Measurements from ENCODE around the gene AQP6.

Gene AQP6

DNA sequence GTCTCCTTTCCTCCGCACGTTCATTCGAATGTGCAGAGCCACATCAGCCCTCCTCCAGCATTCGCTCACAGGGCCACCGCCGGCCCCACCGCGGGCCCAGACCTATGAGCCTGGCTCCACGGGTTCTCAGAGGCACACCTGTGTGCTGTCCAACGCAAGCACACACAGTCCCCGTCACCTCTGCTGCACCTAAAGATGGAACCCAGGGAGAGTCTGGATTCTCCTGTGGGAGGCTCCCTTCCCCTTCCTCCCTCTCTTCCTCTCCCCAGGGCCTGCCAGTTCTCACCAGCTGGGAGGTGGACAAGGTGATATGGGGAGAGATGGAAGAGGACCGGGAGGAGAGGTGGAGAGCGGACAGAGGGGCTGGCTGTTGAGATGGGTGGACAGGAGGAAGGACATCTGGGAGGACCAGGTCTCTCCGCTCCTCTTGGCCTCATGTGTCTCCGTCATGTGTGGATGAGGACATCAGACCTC is 4.9 kb upstream of the AQP6 start:
- Mint-ChIP-seq H3K27me3 (peaks cover 34 to 41% of the 10 kb centered on the region in 2 donors), H3K4me3 (peak overlapping the region in 1 of 2 donors; percentile 75)
- peak in 1 of 2 donors; percentile 17 for ATAC-seq (replicated peaks)

DNA sequence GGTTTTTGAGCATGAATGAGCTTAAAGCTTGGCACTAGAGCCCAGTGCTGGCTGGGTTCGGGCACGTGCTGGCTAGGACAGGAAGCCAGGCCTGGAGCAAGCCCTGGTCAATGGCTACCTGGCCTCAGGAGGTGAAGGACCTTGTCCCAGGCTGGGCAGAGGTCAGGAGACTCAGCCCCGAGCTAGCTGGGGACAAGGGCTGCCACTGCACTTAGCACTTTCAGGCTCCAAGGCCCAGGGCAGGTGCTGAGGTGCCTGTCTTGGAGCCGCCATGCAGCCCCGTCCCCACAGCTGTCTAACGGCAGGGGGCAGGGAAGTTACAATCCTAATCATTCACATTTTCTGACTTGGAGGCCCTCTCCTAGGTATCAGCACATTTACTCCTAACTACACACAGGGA is 4.3 kb upstream of the AQP6 start:
- ATAC-seq (replicated peaks) (no peak), DNase-seq (no peak)
- no peak overlapping the region for H3K27ac Mint-ChIP-seq
- H3K4me3 Mint-ChIP-seq: no peak overlapping the region
- no peaks in the 10 kb centered on the region for H3K9me3 Mint-ChIP-seq
- peaks cover 29 to 34% of the 10 kb centered on the region in 2 donors for H3K27me3 Mint-ChIP-seq
- H3K36me3 Mint-ChIP-seq: no peaks in the 10 kb centered on the region
- H3K4me1 Mint-ChIP-seq: peaks cover 4 to 7% of the 10 kb centered on the region in 2 donors

More for the DNA sequence above, 4.9 kb upstream of the AQP6 start:
- Mint-ChIP-seq H3K9me3 (no peaks in the 10 kb centered on the region), H3K27ac (no peak overlapping the region), H3K36me3 (no peaks in the 10 kb centered on the region), H3K4me1 (peaks cover 4 to 7% of the 10 kb centered on the region in 2 donors)
- DNase-seq: no peak

DNA sequence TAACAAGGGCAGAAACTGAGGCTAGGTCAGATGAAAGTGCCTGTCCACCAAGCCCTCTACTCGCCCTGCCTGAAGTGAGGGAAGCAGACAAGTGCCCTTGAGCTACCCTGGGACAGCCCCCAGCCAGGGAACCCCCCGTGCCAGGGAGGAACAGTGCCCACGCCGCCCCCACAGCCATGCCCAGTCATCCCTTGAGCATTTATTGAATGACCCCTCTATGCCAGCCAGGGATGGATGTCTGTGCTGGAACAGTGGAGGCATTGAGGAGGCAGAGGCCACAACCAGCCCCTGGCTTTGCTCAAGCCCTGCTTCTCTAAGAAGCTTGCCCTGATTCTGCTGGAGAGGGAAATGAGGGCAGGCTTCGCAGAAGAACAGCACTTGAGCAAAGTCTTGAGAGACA is 3.7 kb upstream of the AQP6 start:
- H3K9me3 Mint-ChIP-seq: no peaks in the 10 kb centered on the region
- H3K27ac Mint-ChIP-seq: no peak overlapping the region
- H3K27me3 Mint-ChIP-seq: peaks cover 25 to 29% of the 10 kb centered on the region in 2 donors
- H3K4me1 Mint-ChIP-seq: peaks cover 4 to 7% of the 10 kb centered on the region in 2 donors
- H3K4me3 Mint-ChIP-seq: no peak overlapping the region
- no peaks in the 10 kb centered on the region for H3K36me3 Mint-ChIP-seq
- no peak for DNase-seq
- ATAC-seq (replicated peaks): no peak

DNA sequence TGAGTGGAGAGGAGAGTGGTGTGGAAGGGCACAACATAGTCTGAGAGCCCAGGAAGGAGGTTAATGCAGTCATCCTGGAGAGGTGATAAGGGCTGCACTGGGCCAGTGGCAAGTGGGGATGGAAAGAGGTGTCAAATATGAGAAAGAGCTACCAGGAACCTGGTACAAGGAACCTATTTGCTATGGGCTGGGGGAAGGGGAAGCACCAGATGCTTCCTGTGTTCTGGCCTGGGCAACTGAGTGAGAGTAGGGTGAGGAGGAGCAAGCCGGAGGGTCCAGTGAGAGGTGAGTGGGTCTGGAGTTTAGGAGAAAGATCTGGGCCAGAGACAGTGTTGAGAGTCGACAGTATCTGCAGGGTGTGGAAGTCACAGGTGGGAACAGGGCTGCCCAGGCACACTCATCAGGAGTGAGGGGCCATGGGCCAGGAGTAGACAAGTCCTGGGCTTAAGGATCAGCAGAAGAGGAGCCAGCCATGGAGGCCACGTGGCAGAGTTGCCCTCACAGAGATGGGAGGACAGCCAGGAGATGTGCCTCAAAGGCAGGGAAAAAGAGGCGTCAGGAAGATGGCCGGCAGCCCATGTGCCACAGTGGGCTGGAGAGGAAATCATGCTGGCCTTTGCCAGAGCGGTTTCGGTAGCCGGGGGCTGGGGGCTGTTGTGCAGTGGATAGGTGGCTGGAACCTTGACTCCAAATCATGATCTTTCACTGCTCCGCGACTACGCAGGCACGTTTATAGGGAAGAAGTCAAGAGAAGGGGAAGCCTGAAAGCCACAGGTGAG is 2.9 kb upstream of the AQP6 start:
- no peaks in the 10 kb centered on the region for H3K36me3 Mint-ChIP-seq
- no peak overlapping the region for H3K27ac Mint-ChIP-seq
- no peaks in the 10 kb centered on the region for H3K9me3 Mint-ChIP-seq
- no peak overlapping the region for H3K4me3 Mint-ChIP-seq
- H3K27me3 Mint-ChIP-seq: peaks cover 17 to 21% of the 10 kb centered on the region in 2 donors
- DNase-seq: no peak
- no peak for ATAC-seq (replicated peaks)
- peaks cover 4 to 7% of the 10 kb centered on the region in 2 donors for H3K4me1 Mint-ChIP-seq

DNA sequence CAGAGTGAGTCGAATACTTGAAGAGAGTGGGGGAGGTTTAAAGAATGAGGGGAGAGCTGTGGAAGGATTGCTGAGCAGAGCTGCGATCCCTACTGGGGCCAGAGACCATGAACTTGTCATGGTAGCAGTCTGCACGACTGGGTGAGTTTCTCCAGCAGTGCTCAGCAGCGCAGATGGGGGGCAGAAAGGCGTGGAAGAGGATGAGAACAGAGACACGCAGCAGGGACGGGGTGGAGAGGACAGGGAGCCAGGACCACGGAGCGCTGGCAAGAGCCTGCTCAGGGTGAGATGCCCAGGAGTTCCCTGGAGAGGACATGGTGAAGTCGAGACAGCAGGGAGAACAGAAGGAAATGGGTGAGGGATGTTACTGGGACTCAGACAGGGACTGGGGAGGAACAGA is 2.1 kb upstream of the AQP6 start:
- H3K4me1 Mint-ChIP-seq: peaks cover 4 to 7% of the 10 kb centered on the region in 2 donors
- ATAC-seq (replicated peaks): no peak
- peaks cover 13 to 15% of the 10 kb centered on the region in 2 donors for H3K27me3 Mint-ChIP-seq
- DNase-seq: no peak
- H3K9me3 Mint-ChIP-seq: no peaks in the 10 kb centered on the region
- no peaks in the 10 kb centered on the region for H3K36me3 Mint-ChIP-seq
- H3K27ac Mint-ChIP-seq: no peak overlapping the region
- H3K4me3 Mint-ChIP-seq: no peak overlapping the region

DNA sequence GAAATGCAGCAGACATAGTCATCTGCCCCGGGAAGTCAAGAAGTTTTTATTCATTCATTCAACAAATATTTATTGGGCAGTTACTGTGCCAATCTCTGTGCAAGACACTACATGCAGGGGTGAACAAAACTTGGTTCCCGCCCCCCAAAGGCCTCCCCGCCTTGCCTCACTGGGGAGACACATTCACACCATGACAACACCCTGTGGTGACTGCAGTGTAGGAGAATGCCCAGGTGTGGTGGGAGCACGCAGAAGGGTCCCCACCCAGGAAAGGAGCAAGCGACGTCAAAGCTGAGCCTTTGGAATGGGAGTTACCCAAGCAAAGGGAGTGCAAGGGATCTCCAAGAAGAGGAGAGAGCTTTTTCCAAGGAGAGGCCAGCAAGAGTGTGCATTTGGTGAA is 1.6 kb upstream of the AQP6 start:
- Mint-ChIP-seq H3K36me3 (no peaks in the 10 kb centered on the region), H3K9me3 (no peaks in the 10 kb centered on the region), H3K27me3 (peaks cover 8 to 10% of the 10 kb centered on the region in 2 donors), H3K27ac (no peak overlapping the region), H3K4me3 (no peak overlapping the region), H3K4me1 (peaks cover 4 to 7% of the 10 kb centered on the region in 2 donors)
- no peak for ATAC-seq (replicated peaks)
- DNase-seq: no peak

DNA sequence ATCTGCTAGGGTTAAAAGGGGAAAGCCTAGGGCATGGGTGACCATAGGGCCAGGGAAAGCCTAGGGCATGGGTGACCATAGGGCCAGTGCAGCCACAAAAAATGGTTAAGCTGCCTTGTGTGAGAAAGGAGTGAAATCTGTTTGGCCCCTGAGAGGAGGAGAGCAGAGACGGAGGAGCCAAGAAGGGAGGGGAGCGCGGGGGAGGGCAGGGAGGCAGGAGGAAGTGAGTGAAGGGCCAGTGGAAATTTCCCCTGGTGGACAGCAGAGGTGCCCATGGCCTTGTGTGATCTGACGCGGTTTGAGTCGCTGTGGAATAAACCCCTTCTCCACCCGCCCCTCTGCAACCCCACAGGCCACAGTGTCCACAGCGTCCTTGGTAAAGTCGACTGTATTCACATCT is 618 bp upstream of the AQP6 start:
- H3K9me3 Mint-ChIP-seq: no peaks in the 10 kb centered on the region
- ATAC-seq (replicated peaks): no peak
- H3K4me3 Mint-ChIP-seq: no peak overlapping the region
- no peak for DNase-seq
- H3K27me3 Mint-ChIP-seq: peaks cover 1% of the 10 kb centered on the region in 2 donors
- H3K36me3 Mint-ChIP-seq: no peaks in the 10 kb centered on the region
- peaks cover 1 to 2% of the 10 kb centered on the region in 2 donors for H3K4me1 Mint-ChIP-seq
- H3K27ac Mint-ChIP-seq: peak overlapping the region; percentile 59

DNA sequence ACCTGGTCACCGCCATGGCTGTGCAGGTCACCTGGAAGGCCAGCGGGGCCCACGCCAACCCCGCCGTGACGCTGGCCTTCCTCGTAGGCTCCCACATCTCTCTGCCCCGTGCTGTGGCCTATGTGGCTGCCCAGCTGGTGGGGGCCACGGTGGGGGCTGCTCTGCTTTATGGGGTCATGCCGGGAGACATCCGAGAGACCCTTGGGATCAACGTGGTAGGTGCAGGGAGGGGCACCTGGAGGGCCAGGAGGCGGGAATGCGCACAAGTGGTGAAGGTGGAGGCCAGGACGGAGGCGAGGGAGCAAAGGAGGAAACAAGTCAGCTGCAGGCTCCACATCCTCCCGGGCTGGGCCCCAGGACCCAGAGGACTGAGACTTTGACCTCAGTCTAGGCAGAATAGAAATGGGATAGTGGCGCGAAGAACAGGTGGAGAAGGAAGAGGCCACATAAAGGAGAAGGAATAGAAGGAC is 649 bp downstream of the AQP6 start:
- no peaks in the 10 kb centered on the region for H3K4me1 Mint-ChIP-seq

DNA sequence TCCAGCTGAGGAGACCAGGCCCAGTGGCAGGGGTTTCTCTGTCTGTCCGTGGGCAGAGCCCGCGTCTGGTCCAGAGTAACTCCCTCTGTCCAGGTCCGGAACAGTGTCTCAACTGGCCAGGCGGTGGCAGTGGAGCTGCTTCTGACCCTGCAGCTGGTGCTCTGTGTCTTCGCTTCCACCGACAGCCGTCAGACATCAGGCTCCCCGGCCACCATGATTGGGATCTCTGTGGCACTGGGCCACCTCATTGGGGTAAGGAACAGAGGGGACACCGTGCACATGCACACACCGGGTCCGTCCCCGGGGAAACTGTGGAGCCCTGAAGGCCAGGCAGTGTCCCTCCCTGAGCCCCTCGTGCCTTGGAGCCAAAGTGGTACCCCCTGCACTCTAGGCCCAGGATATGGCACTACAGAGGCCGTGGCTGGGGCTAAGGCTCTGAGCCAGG is 1.5 kb downstream of the AQP6 start:
- Mint-ChIP-seq H3K27me3 (no peaks in the 10 kb centered on the region), H3K27ac (no peak overlapping the region), H3K36me3 (no peaks in the 10 kb centered on the region), H3K4me1 (no peaks in the 10 kb centered on the region), H3K4me3 (no peak overlapping the region), H3K9me3 (no peaks in the 10 kb centered on the region)
- DNase-seq: no peak
- no peak for ATAC-seq (replicated peaks)

More for the DNA sequence above, 649 bp downstream of the AQP6 start:
- ATAC-seq (replicated peaks): no peak
- no peak overlapping the region for H3K4me3 Mint-ChIP-seq
- H3K36me3 Mint-ChIP-seq: no peaks in the 10 kb centered on the region
- H3K27me3 Mint-ChIP-seq: no peaks in the 10 kb centered on the region
- no peaks in the 10 kb centered on the region for H3K9me3 Mint-ChIP-seq
- H3K27ac Mint-ChIP-seq: peak overlapping the region; percentile 20
- no peak for DNase-seq

DNA sequence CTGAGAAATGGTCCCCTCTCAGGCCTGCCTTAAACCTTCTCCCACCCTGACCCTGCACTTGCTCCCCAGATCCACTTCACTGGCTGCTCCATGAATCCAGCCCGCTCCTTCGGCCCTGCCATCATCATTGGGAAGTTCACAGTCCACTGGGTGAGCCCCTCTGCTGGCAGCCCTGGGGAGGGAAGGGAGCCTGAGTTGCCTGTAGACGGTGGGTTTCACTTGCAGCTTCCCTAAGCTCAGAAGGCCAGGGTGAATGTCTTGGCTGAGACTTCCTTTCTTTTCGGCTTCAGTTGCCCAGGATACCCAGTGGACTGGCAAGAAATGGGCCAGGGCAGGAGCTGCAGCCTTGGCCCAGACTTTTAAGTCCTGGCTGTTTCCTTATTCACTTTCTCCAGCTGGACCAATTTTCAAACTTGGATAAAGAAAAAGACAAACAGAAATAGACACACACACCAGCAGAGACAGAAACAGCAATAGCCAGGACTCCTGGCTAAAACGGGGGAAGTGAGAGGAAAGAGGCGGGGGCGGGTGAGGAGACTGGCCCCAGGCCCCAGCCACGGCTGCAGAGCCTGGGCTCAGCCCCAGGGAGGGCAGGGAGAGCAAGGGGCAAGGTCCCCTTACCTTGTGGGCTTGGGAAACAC is 2.0 kb downstream of the AQP6 start:
- DNase-seq (no peak), ATAC-seq (replicated peaks) (no peak)
- H3K27me3 Mint-ChIP-seq: no peaks in the 10 kb centered on the region
- H3K27ac Mint-ChIP-seq: no peak overlapping the region
- H3K4me3 Mint-ChIP-seq: no peak overlapping the region
- no peaks in the 10 kb centered on the region for H3K9me3 Mint-ChIP-seq
- no peaks in the 10 kb centered on the region for H3K36me3 Mint-ChIP-seq
- H3K4me1 Mint-ChIP-seq: no peaks in the 10 kb centered on the region

DNA sequence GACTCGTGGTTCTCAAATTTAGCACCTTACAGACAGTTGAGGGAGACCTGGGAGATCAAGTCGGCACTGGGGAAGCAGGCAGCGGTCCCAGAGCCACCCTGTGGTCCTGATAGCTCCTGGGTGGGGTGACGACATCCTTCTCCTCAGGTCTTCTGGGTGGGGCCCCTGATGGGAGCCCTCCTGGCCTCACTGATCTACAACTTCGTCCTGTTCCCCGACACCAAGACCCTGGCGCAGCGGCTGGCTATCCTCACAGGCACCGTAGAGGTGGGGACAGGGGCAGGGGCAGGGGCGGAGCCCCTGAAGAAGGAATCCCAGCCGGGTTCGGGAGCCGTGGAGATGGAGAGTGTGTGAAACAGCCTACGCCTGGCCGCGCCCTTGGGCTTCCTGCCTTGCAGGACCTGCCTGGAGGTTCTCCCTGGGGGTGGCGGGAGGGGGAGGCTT is 2.6 kb downstream of the AQP6 start:
- H3K36me3 Mint-ChIP-seq: no peaks in the 10 kb centered on the region
- H3K4me3 Mint-ChIP-seq: no peak overlapping the region
- DNase-seq (no peak), ATAC-seq (replicated peaks) (no peak)
- no peak overlapping the region for H3K27ac Mint-ChIP-seq
- H3K4me1 Mint-ChIP-seq: no peaks in the 10 kb centered on the region
- H3K9me3 Mint-ChIP-seq: no peaks in the 10 kb centered on the region
- H3K27me3 Mint-ChIP-seq: no peaks in the 10 kb centered on the region

DNA sequence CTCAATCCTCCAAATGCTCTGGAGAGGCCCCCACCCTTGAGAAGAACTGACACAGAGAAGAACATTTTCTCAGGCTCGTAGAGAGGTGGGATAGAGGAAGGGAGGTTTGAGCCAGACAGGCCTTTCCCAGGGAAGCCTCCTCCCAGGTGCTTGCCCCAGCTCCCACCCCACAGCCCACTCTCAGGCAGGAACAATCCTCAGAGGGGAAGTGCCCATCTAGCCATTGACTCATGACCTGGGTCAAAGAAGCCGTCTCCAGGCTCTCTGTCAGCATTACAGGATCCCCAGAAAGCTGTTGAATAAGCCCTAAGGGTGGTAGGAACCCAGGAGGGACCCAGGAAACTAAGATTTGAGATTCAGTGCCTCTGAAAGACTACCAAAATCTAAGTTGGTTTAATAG is 3.8 kb downstream of the AQP6 start:
- no peak overlapping the region for H3K4me3 Mint-ChIP-seq
- DNase-seq (no peak), ATAC-seq (replicated peaks) (no peak)
- H3K27ac Mint-ChIP-seq: no peak overlapping the region
- H3K4me1 Mint-ChIP-seq: no peaks in the 10 kb centered on the region
- H3K27me3 Mint-ChIP-seq: no peaks in the 10 kb centered on the region
- no peaks in the 10 kb centered on the region for H3K9me3 Mint-ChIP-seq
- no peaks in the 10 kb centered on the region for H3K36me3 Mint-ChIP-seq

DNA sequence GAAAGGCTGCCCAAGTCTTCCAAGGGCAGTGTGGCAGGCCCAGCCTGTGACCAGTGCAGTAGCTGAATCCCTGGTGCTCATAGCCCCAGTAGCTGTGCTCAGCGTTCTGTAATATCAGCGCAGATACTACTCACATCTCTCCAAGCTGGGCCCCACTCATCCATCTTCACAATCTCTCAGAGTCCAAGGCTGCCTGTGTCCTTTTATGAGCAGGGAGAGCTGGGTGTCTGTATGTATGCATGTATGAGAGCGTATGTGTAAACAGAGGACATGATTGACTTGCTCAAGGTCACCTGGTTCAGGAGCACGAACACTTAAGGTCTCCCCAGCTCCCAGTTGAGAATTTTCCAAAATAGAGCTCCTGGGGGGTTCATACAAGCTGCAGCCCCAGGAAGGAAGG is 5.4 kb downstream of the AQP6 start:
- Mint-ChIP-seq H3K4me1 (no peaks in the 10 kb centered on the region), H3K4me3 (no peak overlapping the region), H3K27ac (no peak overlapping the region), H3K27me3 (no peaks in the 10 kb centered on the region), H3K36me3 (no peaks in the 10 kb centered on the region), H3K9me3 (no peaks in the 10 kb centered on the region)
- DNase-seq (no peak), ATAC-seq (replicated peaks) (no peak)

DNA sequence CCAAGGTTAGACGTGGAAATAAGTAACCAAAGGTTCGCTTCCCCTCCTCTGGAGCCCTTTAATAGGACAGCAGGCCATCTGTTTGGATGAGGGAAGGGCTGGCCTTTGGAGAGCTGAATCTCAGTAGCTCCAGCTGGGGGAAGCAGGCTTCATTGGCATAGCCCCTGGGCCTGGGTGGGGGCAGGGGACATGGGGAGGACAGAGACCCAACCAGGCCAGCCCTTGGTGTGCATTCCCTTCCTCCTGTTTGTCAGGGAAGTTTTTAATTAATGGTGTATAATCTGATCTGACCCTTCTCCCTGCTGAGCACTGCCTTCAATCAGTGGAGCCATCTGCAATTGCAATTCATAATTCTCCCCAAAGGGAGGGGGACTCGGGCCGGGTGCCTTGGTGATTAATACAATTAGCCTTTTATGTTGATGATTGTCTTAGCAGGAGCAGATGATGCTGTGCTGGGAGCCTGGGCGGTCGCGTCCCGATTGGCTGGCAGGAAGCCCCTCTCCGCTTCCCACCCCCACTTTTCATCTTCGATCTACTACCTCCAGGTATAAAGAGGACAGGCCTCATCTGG is 6.4 kb downstream of the AQP6 start:
- DNase-seq: no peak
- Mint-ChIP-seq H3K4me3 (no peak overlapping the region), H3K4me1 (no peaks in the 10 kb centered on the region), H3K27me3 (no peaks in the 10 kb centered on the region), H3K9me3 (no peaks in the 10 kb centered on the region), H3K27ac (no peak overlapping the region), H3K36me3 (no peaks in the 10 kb centered on the region)
- ATAC-seq (replicated peaks): no peak

DNA sequence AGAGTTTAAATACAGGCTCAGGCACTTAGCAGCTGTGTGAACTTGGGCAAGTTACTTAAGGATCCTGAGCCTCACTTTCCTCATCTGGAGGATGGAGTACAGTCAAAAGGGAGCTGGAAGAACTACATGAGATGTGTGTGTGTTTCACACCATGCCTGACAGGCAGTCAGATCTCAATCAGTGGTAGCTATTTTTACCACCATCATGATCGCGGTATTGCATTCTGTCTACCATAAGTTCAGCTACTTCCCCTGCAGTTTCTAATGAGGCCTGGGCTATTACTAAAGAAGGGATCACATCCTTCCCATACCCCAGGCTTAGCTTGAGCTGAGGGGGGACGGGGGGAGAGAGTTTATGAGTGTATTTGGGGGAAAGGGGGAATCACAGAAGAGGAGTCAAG is 7.0 kb downstream of the AQP6 start:
- no peak overlapping the region for H3K4me3 Mint-ChIP-seq
- H3K27ac Mint-ChIP-seq: no peak overlapping the region
- no peaks in the 10 kb centered on the region for H3K27me3 Mint-ChIP-seq
- no peaks in the 10 kb centered on the region for H3K4me1 Mint-ChIP-seq
- DNase-seq: no peak
- ATAC-seq (replicated peaks): no peak
- H3K36me3 Mint-ChIP-seq: no peaks in the 10 kb centered on the region
- no peaks in the 10 kb centered on the region for H3K9me3 Mint-ChIP-seq
